ENCODE measurements around the gene SLIT3.

DNA sequence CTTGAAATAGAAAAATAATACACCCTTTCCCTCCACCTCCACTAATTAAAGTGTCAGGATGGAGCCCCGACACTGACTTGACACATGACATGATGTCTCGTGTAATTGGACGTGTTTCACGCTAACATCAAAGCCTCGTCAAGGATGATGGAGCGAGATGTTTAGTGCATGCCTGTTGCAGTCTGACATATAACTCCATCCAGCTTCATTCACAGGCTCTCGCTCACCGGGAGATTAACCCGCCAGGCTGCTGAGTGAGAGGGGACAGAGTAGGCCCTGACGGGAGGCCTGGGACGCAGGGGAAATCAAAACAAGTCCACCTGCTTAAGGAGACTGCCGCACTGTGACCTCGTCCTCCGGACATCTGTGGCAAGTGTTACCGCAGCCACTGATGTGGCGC lies 263.5 kb downstream of the SLIT3 start:
- TF ChIP-seq, protein P1, sequence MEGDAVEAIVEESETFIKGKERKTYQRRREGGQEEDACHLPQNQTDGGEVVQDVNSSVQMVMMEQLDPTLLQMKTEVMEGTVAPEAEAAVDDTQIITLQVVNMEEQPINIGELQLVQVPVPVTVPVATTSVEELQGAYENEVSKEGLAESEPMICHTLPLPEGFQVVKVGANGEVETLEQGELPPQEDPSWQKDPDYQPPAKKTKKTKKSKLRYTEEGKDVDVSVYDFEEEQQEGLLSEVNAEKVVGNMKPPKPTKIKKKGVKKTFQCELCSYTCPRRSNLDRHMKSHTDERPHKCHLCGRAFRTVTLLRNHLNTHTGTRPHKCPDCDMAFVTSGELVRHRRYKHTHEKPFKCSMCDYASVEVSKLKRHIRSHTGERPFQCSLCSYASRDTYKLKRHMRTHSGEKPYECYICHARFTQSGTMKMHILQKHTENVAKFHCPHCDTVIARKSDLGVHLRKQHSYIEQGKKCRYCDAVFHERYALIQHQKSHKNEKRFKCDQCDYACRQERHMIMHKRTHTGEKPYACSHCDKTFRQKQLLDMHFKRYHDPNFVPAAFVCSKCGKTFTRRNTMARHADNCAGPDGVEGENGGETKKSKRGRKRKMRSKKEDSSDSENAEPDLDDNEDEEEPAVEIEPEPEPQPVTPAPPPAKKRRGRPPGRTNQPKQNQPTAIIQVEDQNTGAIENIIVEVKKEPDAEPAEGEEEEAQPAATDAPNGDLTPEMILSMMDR (IDR thresholded peaks at IDR 0.05; ENCODE audit: insufficient read depth, low read length, poor library complexity, severe bottlenecking), result no peak
- TF ChIP-seq EZH2phosphoT487 (conservative IDR thresholded peaks at IDR 0.05; ENCODE audit: low read length), result no peak

Data from SU-DHL-6 (cell line).